ENCODE data around the gene AUH. TPM values are rescaled to one million over a fixed set of nuclear protein-coding genes. Genes with fewer than 3 reads are reported as not detected.

AUH gene
- total RNA-seq, 2 donors from 2014 or later = 23.0 to 23.5 TPM

- no peak overlapping the region for H3K27ac Mint-ChIP-seq
- 92% methylated on average over 1 of the region's 1 CpG; no CpG with 5 or more reads in 1 of the 2 experiments for WGBS, 2 experiments (ENCODE audit: insufficient coverage in 1 of 2, insufficient read length in 1 of 2)
- Histone ChIP-seq H3K9me3 (ENCODE audit: control insufficient read depth, low read length) (peaks cover 18% of the 10 kb centered on the region), H3K27me3 (ENCODE audit: control insufficient read depth, insufficient read depth, low read length, poor library complexity, severe bottlenecking) (no peaks in the 10 kb centered on the region), H3K36me3 (ENCODE audit: control insufficient read depth, insufficient read depth, low read length) (no peaks in the 10 kb centered on the region), H3K27ac (ENCODE audit: low read depth, low read length) (no peak overlapping the region), H3K4me3 (ENCODE audit: low read length) (no peak overlapping the region), H3K9ac (ENCODE audit: extremely low read depth, low read length, poor library complexity, severe bottlenecking) (no peak overlapping the region), H3K4me1 (ENCODE audit: control insufficient read depth, insufficient read depth, low read length) (no peaks in the 10 kb centered on the region)
- TF ChIP-seq, protein P1, sequence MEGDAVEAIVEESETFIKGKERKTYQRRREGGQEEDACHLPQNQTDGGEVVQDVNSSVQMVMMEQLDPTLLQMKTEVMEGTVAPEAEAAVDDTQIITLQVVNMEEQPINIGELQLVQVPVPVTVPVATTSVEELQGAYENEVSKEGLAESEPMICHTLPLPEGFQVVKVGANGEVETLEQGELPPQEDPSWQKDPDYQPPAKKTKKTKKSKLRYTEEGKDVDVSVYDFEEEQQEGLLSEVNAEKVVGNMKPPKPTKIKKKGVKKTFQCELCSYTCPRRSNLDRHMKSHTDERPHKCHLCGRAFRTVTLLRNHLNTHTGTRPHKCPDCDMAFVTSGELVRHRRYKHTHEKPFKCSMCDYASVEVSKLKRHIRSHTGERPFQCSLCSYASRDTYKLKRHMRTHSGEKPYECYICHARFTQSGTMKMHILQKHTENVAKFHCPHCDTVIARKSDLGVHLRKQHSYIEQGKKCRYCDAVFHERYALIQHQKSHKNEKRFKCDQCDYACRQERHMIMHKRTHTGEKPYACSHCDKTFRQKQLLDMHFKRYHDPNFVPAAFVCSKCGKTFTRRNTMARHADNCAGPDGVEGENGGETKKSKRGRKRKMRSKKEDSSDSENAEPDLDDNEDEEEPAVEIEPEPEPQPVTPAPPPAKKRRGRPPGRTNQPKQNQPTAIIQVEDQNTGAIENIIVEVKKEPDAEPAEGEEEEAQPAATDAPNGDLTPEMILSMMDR (conservative IDR thresholded peaks at IDR 0.05) = no peak
- H3K27me3 Mint-ChIP-seq (ENCODE audit: insufficient read depth) = peaks cover 4% of the 10 kb centered on the region
- DNase-seq = no peak
- peaks cover 21% of the 10 kb centered on the region for H3K9me3 Mint-ChIP-seq
- H3K36me3 Mint-ChIP-seq (ENCODE audit: low read depth) = no peaks in the 10 kb centered on the region
- no peaks in the 10 kb centered on the region for H3K4me1 Mint-ChIP-seq
- no peak overlapping the region for H3K4me3 Mint-ChIP-seq
Measured at GRCh38 chr9:91172329-91172728, 189.4 kb downstream of the AUH start.

DNA sequence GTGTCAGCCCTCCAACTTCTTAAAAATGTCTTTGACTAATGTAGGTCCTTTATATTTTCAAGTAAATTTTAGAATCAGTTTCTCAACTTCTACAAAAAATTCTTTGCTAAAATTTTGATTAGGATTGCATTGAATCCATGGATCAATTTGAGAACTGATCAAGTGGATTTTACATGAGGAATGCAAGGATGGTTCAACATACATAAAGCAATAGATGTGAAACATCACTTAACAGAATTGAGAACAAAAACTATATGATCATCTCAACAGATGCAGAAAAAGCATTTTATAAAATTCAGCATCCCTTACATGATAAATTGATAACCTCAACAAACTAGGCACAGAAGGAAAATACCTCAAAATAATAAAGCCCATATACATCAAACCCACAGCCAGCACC lies 190.8 kb downstream of the AUH start:
- Histone ChIP-seq H3K9ac (ENCODE audit: extremely low read depth, low read length, poor library complexity, severe bottlenecking) (no peak overlapping the region), H3K27me3 (ENCODE audit: control insufficient read depth, insufficient read depth, low read length, poor library complexity, severe bottlenecking) (no peaks in the 10 kb centered on the region), H3K4me1 (ENCODE audit: control insufficient read depth, insufficient read depth, low read length) (no peaks in the 10 kb centered on the region), H3K36me3 (ENCODE audit: control insufficient read depth, insufficient read depth, low read length) (no peaks in the 10 kb centered on the region), H3K27ac (ENCODE audit: low read depth, low read length) (no peak overlapping the region), H3K9me3 (ENCODE audit: control insufficient read depth, low read length) (peaks cover 18% of the 10 kb centered on the region), H3K4me3 (ENCODE audit: low read length) (no peak overlapping the region)
- H3K4me3 Mint-ChIP-seq = no peak overlapping the region
- DNase-seq = no peak
- H3K27me3 Mint-ChIP-seq (ENCODE audit: insufficient read depth) = peaks cover 4% of the 10 kb centered on the region
- peaks cover 21% of the 10 kb centered on the region for H3K9me3 Mint-ChIP-seq
- no peaks in the 10 kb centered on the region for H3K4me1 Mint-ChIP-seq
- H3K27ac Mint-ChIP-seq = no peak overlapping the region
- TF ChIP-seq, protein P1 (conservative IDR thresholded peaks at IDR 0.05) = no peak
- no peaks in the 10 kb centered on the region for H3K36me3 Mint-ChIP-seq (ENCODE audit: low read depth)

DNA sequence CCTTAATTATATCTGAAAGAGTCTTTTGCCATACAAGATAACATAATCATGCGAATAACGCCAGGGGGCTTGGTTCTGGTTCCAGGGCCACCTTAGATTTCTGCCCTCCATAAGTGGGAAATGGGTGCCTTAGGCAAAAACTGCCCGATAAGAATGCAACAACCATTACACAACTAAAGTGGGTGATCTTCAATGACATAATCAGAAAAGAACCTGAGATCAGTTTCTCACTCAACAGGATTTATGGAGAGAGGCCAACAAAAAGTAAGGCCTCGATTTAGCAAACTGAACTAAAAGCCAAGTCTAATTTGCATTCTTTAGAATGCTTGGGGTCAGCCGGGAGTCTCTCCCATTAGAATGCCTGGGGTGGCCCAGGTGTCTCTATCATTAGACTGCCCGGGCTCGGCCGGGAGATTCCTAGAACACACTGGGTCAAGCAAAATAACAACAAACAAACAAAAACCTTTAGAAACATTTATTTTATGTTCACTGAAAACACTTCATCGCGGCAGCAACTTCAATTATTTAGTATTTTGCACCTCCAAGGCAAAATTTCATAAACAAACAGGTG lies 194.8 kb downstream of the AUH start:
- Histone ChIP-seq H3K27ac (ENCODE audit: low read depth, low read length) (no peak overlapping the region), H3K36me3 (ENCODE audit: control insufficient read depth, insufficient read depth, low read length) (no peaks in the 10 kb centered on the region), H3K4me1 (ENCODE audit: control insufficient read depth, insufficient read depth, low read length) (no peaks in the 10 kb centered on the region), H3K27me3 (ENCODE audit: control insufficient read depth, insufficient read depth, low read length, poor library complexity, severe bottlenecking) (no peaks in the 10 kb centered on the region), H3K9ac (ENCODE audit: extremely low read depth, low read length, poor library complexity, severe bottlenecking) (no peak overlapping the region), H3K4me3 (ENCODE audit: low read length) (no peak overlapping the region), H3K9me3 (ENCODE audit: control insufficient read depth, low read length) (peaks cover 18% of the 10 kb centered on the region)
- WGBS, 2 experiments (ENCODE audit: insufficient coverage in 1 of 2, insufficient read length in 1 of 2) = 83 to 84% methylated on average over 10 of the region's 10 CpGs
- Mint-ChIP-seq H3K27me3 (ENCODE audit: insufficient read depth) (no peaks in the 10 kb centered on the region), H3K4me1 (peaks cover 6% of the 10 kb centered on the region), H3K9me3 (peaks cover 17% of the 10 kb centered on the region), H3K36me3 (ENCODE audit: low read depth) (no peaks in the 10 kb centered on the region), H3K4me3 (no peak overlapping the region), H3K27ac (no peak overlapping the region)
- TF ChIP-seq, protein P1 (conservative IDR thresholded peaks at IDR 0.05) = no peak
- DNase-seq = no peak

Data from endodermal cell (in vitro differentiated cells).